ENCODE measurements around the gene ZNF747. TPM values are rescaled to one million over a fixed set of nuclear protein-coding genes. Genes with fewer than 3 reads are reported as not detected.

Gene ZNF747
- total RNA-seq, 1 donor from 2014 or later = 21.6 TPM

DNA sequence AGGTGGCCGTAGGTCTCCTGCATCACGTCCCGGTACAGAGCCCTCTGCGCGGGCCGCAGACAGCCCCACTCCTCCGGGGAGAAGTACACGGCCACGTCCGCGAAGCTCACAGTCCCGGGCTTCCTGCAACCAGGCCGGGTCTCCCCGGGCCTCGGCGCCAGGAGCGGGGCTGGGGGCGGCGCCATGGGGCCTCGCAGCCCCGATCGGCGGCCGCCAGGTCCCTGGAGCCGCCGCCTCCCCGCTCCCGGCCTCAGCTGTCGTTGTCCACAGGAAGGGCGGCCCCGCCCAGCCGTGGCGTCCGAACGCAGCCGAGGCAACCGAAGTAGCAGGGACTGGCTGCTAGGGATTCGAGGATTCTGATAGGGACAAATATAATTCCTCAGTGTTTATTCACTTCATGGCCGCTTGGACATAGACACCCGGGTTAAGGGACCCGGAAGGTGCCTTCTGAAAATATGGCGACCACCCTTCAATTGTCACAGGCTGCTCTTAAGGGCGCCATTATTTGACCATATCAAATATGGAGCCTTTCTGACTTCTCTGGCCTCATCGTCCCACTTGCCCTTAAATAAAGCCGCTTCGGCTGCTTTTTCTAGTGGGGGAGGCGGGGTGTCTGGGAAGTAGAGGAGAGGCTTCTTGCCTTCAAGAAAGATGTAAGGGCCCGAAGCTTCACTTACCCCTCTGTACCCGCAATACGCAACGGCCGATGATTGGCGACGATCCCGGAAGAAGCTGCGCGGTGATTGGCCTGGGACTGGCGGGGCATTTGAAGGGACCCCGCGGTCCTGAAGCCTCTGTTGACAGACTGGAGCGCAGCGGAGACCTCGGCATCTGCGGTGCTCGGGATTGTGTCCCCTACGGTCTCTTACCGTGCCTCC, 37.0 kb upstream of the ZNF747 start, which contains the start of gene ZNF688:
TSS of gene ZNF688 (minus strand) at position 270 of the 878 bp plus-strand sequence. CDS start at position 185, 85 bp downstream.
- Mint-ChIP-seq H3K27me3 (no peaks in the 10 kb centered on the region), H3K27ac (peak within 1 kb of the TSS; percentile 96), H3K36me3 (ENCODE audit: low read depth) (no peaks in the 10 kb centered on the region), H3K9me3 (no peaks in the 10 kb centered on the region), H3K4me3 (peak within 1 kb of the TSS; percentile 89), H3K4me1 (peaks cover 41% of the 10 kb centered on the region)
- CTCF ChIA-PET = interaction anchor here (0.8 to 2.8 kb wide), 5 partner anchors 11 to 141 kb away, joined by 3 to 13 read pairs (median 5); partner anchors contain the start of genes DCTPP1 and ZNF764
- ATAC-seq (ENCODE audit: low read depth) (peak; percentile 86), DNase-seq (peak; percentile 78)
- POLR2A ChIA-PET = interaction anchor here (0.6 to 2.9 kb wide), 34 partner anchors 12 to 506 kb away, joined by 3 to 152 read pairs (median 5); partner anchors contain the start of genes ALDOA, CD2BP2, CORO1A and DCTPP1
- TF ChIP-seq, protein P1, sequence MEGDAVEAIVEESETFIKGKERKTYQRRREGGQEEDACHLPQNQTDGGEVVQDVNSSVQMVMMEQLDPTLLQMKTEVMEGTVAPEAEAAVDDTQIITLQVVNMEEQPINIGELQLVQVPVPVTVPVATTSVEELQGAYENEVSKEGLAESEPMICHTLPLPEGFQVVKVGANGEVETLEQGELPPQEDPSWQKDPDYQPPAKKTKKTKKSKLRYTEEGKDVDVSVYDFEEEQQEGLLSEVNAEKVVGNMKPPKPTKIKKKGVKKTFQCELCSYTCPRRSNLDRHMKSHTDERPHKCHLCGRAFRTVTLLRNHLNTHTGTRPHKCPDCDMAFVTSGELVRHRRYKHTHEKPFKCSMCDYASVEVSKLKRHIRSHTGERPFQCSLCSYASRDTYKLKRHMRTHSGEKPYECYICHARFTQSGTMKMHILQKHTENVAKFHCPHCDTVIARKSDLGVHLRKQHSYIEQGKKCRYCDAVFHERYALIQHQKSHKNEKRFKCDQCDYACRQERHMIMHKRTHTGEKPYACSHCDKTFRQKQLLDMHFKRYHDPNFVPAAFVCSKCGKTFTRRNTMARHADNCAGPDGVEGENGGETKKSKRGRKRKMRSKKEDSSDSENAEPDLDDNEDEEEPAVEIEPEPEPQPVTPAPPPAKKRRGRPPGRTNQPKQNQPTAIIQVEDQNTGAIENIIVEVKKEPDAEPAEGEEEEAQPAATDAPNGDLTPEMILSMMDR (IDR thresholded peaks at IDR 0.05) = no peak
- intact Hi-C loops (cut with micrococcal nuclease) = loop anchor here (1.0 kb wide), 9 partner anchors 13 to 141 kb away; partner anchors contain the start of genes DCTPP1, FBRS, PRR14 and ZNF689

DNA sequence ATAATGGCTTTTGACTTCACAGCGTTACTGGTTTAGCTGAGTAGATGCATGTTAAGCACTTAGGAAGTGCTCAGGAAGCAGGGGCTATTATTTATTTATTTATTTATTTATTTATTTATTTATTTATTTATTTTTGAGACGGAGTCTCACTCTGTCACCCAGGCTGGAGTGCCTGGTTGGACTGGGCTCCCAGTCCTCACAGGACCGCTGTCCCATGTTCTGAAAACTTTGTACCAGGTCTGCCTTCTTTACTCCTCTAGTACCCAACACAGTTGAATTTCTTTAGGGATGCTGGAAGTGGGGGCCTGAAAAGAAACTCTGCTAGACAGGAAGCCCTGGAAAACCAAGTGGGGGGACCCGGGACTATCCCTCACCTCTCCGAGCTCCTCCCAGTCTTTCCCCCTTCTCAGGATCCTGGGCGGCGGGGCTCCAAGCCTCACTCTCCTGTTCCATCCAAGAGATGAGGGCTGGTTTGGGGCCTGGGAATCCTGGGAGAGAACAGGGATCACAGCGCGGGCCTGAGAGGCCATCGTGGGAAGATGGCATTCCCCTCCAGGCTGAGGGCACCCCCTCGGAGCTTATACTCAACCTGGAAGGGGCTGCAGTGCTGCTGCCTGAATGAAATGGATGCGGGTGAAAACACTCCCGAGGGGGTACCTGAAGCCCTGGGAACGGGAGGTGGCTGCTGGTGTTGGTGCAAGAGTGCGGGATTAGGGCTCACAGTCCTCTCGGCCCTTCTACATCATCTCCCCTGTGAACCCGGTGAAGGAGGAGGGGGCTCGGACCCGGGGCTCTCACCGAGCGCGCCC, 36.2 kb upstream of the ZNF747 start:
- DNase-seq = no peak
- intact Hi-C loops (cut with micrococcal nuclease) = loop anchor here (1.0 kb wide), 2 partner anchors 36 to 44 kb away; no protein-coding TSS in a partner anchor
- TF ChIP-seq, protein P1 (IDR thresholded peaks at IDR 0.05) = no peak
- ChIA-PET POLR2A (interaction anchor here (0.8 to 2.9 kb wide), 25 partner anchors 12 to 505 kb away, joined by 3 to 152 read pairs (median 9); partner anchors contain the start of genes ALDOA, CD2BP2, CORO1A and DCTPP1), CTCF (interaction anchor here (1.2 to 2.8 kb wide), 3 partner anchors 12 to 141 kb away, joined by 5 to 13 read pairs (median 12); partner anchors contain the start of genes DCTPP1 and ZNF764)
- Mint-ChIP-seq H3K36me3 (ENCODE audit: low read depth) (no peaks in the 10 kb centered on the region), H3K27ac (peak overlapping the region; percentile 89), H3K4me1 (peaks cover 41% of the 10 kb centered on the region), H3K27me3 (no peaks in the 10 kb centered on the region), H3K4me3 (peak overlapping the region; percentile 87), H3K9me3 (no peaks in the 10 kb centered on the region)
- ATAC-seq (ENCODE audit: low read depth) = no peak

DNA sequence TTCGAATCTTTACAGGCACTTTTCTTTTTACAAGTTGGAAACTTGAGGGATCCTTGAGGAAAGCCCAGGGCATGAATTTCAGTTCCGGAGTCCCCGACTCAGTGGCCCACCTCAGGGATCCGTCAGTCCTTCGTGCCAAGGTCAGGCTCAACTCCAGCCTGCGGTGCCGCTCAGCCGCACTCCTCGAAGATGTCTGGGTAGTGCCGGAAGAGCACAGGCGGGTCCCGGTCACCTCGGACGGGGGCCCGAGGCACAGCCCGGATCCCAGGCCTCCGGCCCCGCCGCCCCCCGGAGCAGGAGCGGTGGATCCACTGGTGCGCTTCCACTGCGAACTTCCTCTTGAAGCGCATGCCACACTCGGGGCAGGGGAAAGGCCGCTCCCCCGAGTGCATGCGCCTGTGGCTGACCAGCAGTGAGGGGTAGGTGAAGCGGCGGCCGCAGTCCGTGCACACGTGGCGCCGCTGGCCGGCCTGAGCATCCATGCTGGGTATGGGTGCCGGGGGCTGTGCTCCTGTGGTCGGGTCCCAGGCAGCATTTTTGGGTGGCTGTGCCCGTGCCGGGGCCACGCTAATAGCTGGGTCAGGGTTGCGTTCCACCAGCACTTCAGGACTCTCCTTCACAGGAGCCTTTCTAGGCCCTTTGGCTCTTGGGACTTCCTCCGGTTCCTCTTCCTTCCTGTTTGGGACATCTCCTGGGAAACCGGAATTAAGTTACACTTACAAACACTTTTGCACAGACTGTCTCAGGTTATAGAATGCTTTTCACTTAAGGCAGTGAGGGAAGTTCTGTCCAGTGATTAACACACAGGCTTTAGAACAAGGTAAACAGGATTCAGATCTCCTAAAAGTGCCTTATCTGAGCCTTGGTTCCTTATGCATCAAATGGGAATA, 35.3 kb upstream of the ZNF747 start:
- DNase-seq (no peak), ATAC-seq (ENCODE audit: low read depth) (no peak)
- no peaks in the 10 kb centered on the region for H3K9me3 Mint-ChIP-seq
- POLR2A ChIA-PET = interaction anchor here (1.5 to 2.9 kb wide), 11 partner anchors 11 to 178 kb away, joined by 3 to 152 read pairs (median 14); partner anchors contain the start of genes DCTPP1, FBRS, ITGAL and PHKG2
- no peaks in the 10 kb centered on the region for H3K27me3 Mint-ChIP-seq
- intact Hi-C loops (cut with micrococcal nuclease) = no loop called here
- peak overlapping the region; percentile 16 for H3K27ac Mint-ChIP-seq
- H3K4me3 Mint-ChIP-seq = no peak overlapping the region
- CTCF ChIA-PET = interaction anchor here (2.8 kb wide), 1 partner anchor 140 kb away, joined by 13 read pairs; the partner anchor contains the start of gene DCTPP1
- H3K4me1 Mint-ChIP-seq = peaks cover 41% of the 10 kb centered on the region
- TF ChIP-seq, protein P1 (IDR thresholded peaks at IDR 0.05) = no peak
- no peaks in the 10 kb centered on the region for H3K36me3 Mint-ChIP-seq (ENCODE audit: low read depth)

DNA sequence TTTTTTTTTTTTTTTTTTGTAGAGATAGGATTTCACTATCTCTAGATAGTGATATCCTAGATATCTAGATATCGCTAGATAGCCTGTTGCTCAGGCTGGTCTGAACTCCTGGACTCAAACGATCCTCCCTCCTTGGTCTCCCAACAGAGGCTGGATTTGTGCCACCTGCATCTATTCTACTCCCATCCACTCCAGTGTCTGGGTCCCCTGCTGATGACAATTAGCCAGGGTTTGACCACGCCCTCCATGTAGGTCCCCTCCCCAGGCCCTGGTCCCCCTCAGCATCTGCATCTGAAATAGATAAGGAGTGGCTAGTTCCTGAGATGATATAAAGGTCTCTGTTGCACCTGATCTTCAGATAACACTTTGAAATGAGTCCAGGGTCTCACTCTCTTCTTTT, 34.6 kb upstream of the ZNF747 start:
- TF ChIP-seq, protein P1 (IDR thresholded peaks at IDR 0.05) = no peak

More for the DNA sequence above, 34.6 kb upstream of the ZNF747 start:
- Mint-ChIP-seq H3K4me3 (no peak overlapping the region), H3K36me3 (ENCODE audit: low read depth) (no peaks in the 10 kb centered on the region), H3K27ac (peak overlapping the region; percentile 24), H3K4me1 (peaks cover 39% of the 10 kb centered on the region), H3K9me3 (no peaks in the 10 kb centered on the region), H3K27me3 (no peaks in the 10 kb centered on the region)
- ATAC-seq (ENCODE audit: low read depth) (no peak), DNase-seq (no peak)
- intact Hi-C loops (cut with micrococcal nuclease) = no loop called here
- CTCF ChIA-PET = no interaction called here
- POLR2A ChIA-PET = interaction anchor here (0.6 to 2.1 kb wide), 4 partner anchors 29 to 89 kb away, joined by 5 to 22 read pairs (median 7); partner anchors contain the start of gene ZNF747

Measured in activated B cell treated with CpG ODN at 0.5 μM for 24 hours (primary cell).